DOHH2 (cell line): Measurements from ENCODE around the gene CYP27B1.

Experiments used
- H3F3A ChIP-seq: fragments of 200-600 bp; sonication (generic), shearing (Covaris generic); 2 replicates; pipeline ENCODE4 v1.6.0; 2016; ENCODE audit warnings: antibody characterized with exemption, mild to moderate bottlenecking; ENCODE audit not compliant: control insufficient read depth, insufficient read depth
- H3K27ac ChIP-seq: fragments of 200-600 bp; sonication (generic); 2 replicates; pipeline ENCODE4 v1.5.1; 2014; ENCODE audit warnings: low read depth, mild to moderate bottlenecking, low read length, moderate library complexity
- H3K27me3 ChIP-seq: fragments of 200-600 bp; sonication (generic); 2 replicates; pipeline ENCODE4 v1.6.1; 2014; ENCODE audit warnings: mild to moderate bottlenecking, low read length, mixed read lengths; ENCODE audit not compliant: control insufficient read depth
- H3K36me3 ChIP-seq: fragments of 200-600 bp; sonication (generic); 2 replicates; pipeline ENCODE4 v1.6.1; 2014; ENCODE audit warnings: mild to moderate bottlenecking, low read length, moderate library complexity, mixed read lengths; ENCODE audit not compliant: control insufficient read depth
- H3K4me1 ChIP-seq: fragments of 200-600 bp; sonication (generic); 2 replicates; pipeline ENCODE4 v1.6.1; 2014; ENCODE audit warnings: mild to moderate bottlenecking, low read length, mixed read lengths; ENCODE audit not compliant: control insufficient read depth
- H3K4me2 ChIP-seq: fragments of 200-600 bp; sonication (generic); 2 replicates; pipeline ENCODE4 v1.6.0; 2014; ENCODE audit warnings: mild to moderate bottlenecking, low read length, moderate library complexity
- H3K4me3 ChIP-seq: fragments of 200-600 bp; sonication (generic); 2 replicates; pipeline ENCODE4 v1.5.1; 2014; ENCODE audit warnings: mild to moderate bottlenecking, low read length, mixed read lengths
- H3K79me2 ChIP-seq: fragments of 200-600 bp; sonication (generic); 2 replicates; pipeline ENCODE4 v1.6.1; 2014; ENCODE audit warnings: mild to moderate bottlenecking, low read length, mixed read lengths; ENCODE audit not compliant: control insufficient read depth
- H3K9me2 ChIP-seq: fragments of 200-600 bp; sonication (generic); replicated peaks from 2 replicates; pipeline ENCODE4 v1.6.1; 2014; ENCODE audit warnings: mild to moderate bottlenecking, low read length, mixed read lengths; ENCODE audit not compliant: control insufficient read depth
- H3K9me3 ChIP-seq: fragments of 200-600 bp; sonication (generic); 2 replicates; pipeline ENCODE4 v1.6.1; 2014; ENCODE audit warnings: antibody characterized with exemption, low read length, mixed read lengths; ENCODE audit not compliant: control insufficient read depth, insufficient read depth
- H4K20me1 ChIP-seq: fragments of 200-600 bp; sonication (generic); 2 replicates; pipeline ENCODE4 v1.6.0; 2014; ENCODE audit warnings: low read depth, mild to moderate bottlenecking, antibody characterized with exemption, low read length, moderate library complexity; ENCODE audit not compliant: control insufficient read depth, insufficient read depth
- CTCF ChIP-seq: fragments of 200-600 bp; sonication (generic); IDR thresholded peaks from one replicate; pipeline ENCODE4 v1.5.1; 2014; ENCODE audit warnings: antibody characterized with exemption, mild to moderate bottlenecking, low read depth, low read length; ENCODE audit not compliant: poor library complexity, severe bottlenecking
- EZH2phosphoT487 ChIP-seq: fragments of 200-600 bp; sonication (generic); IDR thresholded peaks from 2 replicates; pipeline ENCODE4 v1.6.1; 2017; ENCODE audit warnings: borderline replicate concordance, mild to moderate bottlenecking, antibody characterized with exemption, low read length, moderate library complexity, mixed read lengths

The CYP27B1 gene

GRCh38 chr12:57771873-57772428, 5.1 kb upstream of the CYP27B1 start, which contains the start of gene METTL1:
Gene METTL1 (minus strand): TSS chr12:57772105. CDS start chr12:57772083, 22 bp downstream.
- no peaks in the 10 kb centered on the region for H3K9me2 ChIP-seq
- peaks cover under 1% of the 10 kb centered on the region for H3K27me3 ChIP-seq
- no peaks in the 10 kb centered on the region for H4K20me1 ChIP-seq
- peaks cover 11% of the 10 kb centered on the region for H3K79me2 ChIP-seq
- peak within 1 kb of the TSS; percentile 89 for H3K4me3 ChIP-seq
- H3K4me1 ChIP-seq: peaks cover 18% of the 10 kb centered on the region
- H3F3A ChIP-seq: no peaks in the 10 kb centered on the region
- H3K27ac ChIP-seq: peak within 1 kb of the TSS; percentile 54
- peaks cover 24% of the 10 kb centered on the region for H3K36me3 ChIP-seq
- no peaks in the 10 kb centered on the region for H3K9me3 ChIP-seq
- H3K4me2 ChIP-seq: peak within 1 kb of the TSS; percentile 88
- TF ChIP-seq CTCF: no peak

DNA sequence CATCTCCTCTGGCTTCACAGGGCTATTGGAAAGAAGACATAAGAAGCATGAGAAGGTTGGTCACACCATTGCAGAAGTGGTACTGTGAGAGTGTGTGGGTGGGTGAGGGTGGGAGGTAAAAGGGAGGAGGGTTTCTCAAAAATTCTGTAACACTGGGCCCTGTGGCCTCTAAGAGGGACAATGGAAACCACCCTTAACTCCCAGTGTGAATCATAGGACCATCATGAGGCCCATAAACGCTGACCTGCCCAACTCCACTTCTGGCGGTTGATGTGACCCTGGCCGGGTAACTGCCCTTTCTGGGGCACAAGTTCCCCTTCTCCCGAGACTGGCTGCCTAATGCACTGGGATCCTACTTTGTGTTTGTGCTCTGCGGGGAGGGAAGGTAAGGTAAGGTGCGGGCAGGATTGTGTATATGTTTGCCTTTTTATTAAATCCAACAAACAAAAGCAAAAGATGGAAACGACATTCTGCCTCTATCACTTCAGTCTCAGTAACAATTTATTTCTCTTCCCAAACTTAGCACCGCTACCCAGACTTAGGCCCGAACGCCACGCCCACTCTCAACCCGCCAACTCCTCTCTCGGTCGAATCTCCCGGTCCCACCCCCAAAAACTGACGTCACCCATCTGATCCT, 4.5 kb upstream of the CYP27B1 start:
- TF ChIP-seq EZH2phosphoT487: no peak
- TF ChIP-seq CTCF: no peak
- no peaks in the 10 kb centered on the region for H3K9me2 ChIP-seq
- H3F3A ChIP-seq: no peaks in the 10 kb centered on the region
- peak overlapping the region; percentile 54 for H3K27ac ChIP-seq
- peaks cover 7% of the 10 kb centered on the region for H3K27me3 ChIP-seq
- H3K4me2 ChIP-seq: peak overlapping the region; percentile 88
- H3K4me1 ChIP-seq: peaks cover 23% of the 10 kb centered on the region
- peak overlapping the region; percentile 89 for H3K4me3 ChIP-seq
- no peaks in the 10 kb centered on the region for H3K9me3 ChIP-seq
- peaks cover 11% of the 10 kb centered on the region for H3K79me2 ChIP-seq
- no peaks in the 10 kb centered on the region for H4K20me1 ChIP-seq
- peaks cover 24% of the 10 kb centered on the region for H3K36me3 ChIP-seq

- no peaks in the 10 kb centered on the region for H4K20me1 ChIP-seq
- peaks cover 29% of the 10 kb centered on the region for H3K4me1 ChIP-seq
- peaks cover 11% of the 10 kb centered on the region for H3K79me2 ChIP-seq
- H3F3A ChIP-seq: no peaks in the 10 kb centered on the region
- H3K27me3 ChIP-seq: peaks cover 13% of the 10 kb centered on the region
- H3K4me3 ChIP-seq: peak overlapping the region; percentile 89
- H3K4me2 ChIP-seq: peak overlapping the region; percentile 88
- no peaks in the 10 kb centered on the region for H3K9me2 ChIP-seq
- no peaks in the 10 kb centered on the region for H3K9me3 ChIP-seq
- H3K27ac ChIP-seq: no peak overlapping the region
- peaks cover 24% of the 10 kb centered on the region for H3K36me3 ChIP-seq
- TF ChIP-seq CTCF (no peak), EZH2phosphoT487 (no peak)
Observed at GRCh38 chr12:57770734-57771133, 3.9 kb upstream of the CYP27B1 start.
